Measurements from ENCODE around the gene C19orf38. TPM values are rescaled to one million over a fixed set of nuclear protein-coding genes. Genes with fewer than 3 reads are reported as not detected.
"Not testable (repeated sequence)": the region's sequence is repeated elsewhere in the genome, so short reads cannot be mapped to it uniquely, and the experiment has no call there.

Gene C19orf38
- total RNA-seq, 1 donor from 2014 or later: 0.62 TPM

DNA sequence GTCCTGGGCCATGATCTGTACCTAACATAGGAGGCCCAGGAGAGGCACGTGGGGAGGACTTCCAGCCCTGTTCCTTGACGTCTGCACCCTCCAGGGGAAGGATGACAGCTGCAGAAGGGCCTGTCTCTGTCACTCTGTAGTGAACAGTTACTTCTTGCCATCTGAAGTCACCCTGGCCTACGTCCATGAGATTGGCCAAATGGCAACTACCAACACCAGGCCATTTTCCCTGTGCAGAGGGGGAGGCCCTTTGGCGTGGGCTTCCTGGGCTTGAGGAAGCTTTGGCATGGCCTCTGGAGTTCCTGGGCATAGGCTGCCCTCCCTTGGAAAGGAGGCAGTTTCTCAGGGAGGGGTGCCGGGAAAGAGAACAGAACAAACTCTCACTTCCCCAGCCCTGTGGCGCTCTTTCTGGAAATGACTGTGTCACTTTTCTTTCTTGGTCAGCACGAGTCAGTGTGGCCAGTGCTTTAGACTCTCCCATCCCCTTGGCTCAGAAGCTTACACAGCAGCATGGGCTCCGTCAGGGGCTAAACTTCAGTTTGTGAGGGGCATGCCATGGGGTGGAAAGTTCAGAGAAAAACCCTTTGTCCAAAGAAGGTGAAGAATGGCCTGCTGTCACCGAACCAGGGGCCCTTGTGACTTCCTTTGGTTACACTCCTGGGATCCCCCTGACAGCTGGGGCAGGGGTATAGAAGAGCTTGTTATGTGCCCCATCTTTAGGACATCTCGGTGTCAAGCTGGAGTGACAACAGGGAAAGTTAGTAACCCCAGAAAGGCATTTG lies 28.4 kb downstream of the C19orf38 start:
- peak overlapping the region; percentile 59 for H3K4me3 Mint-ChIP-seq
- no peaks in the 10 kb centered on the region for H3K27me3 Mint-ChIP-seq
- DNase-seq: no peak
- peak; percentile 62 for ATAC-seq (ENCODE audit: low read depth)
- peaks cover 4% of the 10 kb centered on the region for H3K36me3 Mint-ChIP-seq (ENCODE audit: low read depth)
- TF ChIP-seq, protein P1, sequence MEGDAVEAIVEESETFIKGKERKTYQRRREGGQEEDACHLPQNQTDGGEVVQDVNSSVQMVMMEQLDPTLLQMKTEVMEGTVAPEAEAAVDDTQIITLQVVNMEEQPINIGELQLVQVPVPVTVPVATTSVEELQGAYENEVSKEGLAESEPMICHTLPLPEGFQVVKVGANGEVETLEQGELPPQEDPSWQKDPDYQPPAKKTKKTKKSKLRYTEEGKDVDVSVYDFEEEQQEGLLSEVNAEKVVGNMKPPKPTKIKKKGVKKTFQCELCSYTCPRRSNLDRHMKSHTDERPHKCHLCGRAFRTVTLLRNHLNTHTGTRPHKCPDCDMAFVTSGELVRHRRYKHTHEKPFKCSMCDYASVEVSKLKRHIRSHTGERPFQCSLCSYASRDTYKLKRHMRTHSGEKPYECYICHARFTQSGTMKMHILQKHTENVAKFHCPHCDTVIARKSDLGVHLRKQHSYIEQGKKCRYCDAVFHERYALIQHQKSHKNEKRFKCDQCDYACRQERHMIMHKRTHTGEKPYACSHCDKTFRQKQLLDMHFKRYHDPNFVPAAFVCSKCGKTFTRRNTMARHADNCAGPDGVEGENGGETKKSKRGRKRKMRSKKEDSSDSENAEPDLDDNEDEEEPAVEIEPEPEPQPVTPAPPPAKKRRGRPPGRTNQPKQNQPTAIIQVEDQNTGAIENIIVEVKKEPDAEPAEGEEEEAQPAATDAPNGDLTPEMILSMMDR (IDR thresholded peaks at IDR 0.05): no peak
- no peaks in the 10 kb centered on the region for H3K9me3 Mint-ChIP-seq
- peaks cover 49% of the 10 kb centered on the region for H3K4me1 Mint-ChIP-seq
- intact Hi-C loops (cut with micrococcal nuclease): loop anchor here (10.0 kb wide), 2 partner anchors 312 to 772 kb away; partner anchors contain the start of genes ANGPTL6, CDKN2D, KRI1 and PPAN
- H3K27ac Mint-ChIP-seq: peak overlapping the region; percentile 84
- CTCF ChIA-PET: interaction anchor here (1.0 kb wide), 1 partner anchor 13 kb away, joined by 3 read pairs; no protein-coding TSS in a partner anchor
- POLR2A ChIA-PET: interaction anchor here (0.6 to 1.2 kb wide), 3 partner anchors 41 to 681 kb away, joined by 3 to 7 read pairs (median 3); partner anchors contain the start of gene TMED1

DNA sequence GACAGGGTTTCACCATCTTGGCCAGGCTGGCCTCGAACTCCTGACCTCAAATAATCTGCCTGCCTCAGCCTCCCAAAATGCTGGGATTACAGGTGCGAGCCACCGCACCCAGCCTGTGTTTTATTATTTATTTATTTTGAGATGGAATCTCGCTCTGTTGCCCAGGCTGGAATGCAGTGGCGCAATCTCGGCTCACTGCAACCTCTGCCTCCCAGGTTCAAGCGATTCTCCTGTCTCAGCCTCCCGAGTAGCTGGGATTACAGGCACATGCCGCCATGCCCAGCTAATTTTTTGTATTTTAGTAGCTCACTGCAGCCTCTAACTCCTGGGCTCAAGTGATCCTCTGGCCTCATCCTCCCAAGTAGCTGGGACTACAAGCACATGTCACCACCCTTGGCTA lies 29.4 kb downstream of the C19orf38 start:
- POLR2A ChIA-PET: interaction anchor here (1.0 to 1.2 kb wide), 2 partner anchors 42 to 146 kb away, joined by 3 to 7 read pairs; partner anchors contain the start of gene TMED1
- peak overlapping the region; percentile 55 for H3K4me3 Mint-ChIP-seq
- H3K9me3 Mint-ChIP-seq; DNase-seq; H3K27me3 Mint-ChIP-seq; H3K36me3 Mint-ChIP-seq (ENCODE audit: low read depth); CTCF ChIA-PET; ATAC-seq (ENCODE audit: low read depth): not testable (repeated sequence)
- H3K27ac Mint-ChIP-seq: peak overlapping the region; percentile 84
- intact Hi-C loops (cut with micrococcal nuclease): loop anchor here (1.0 to 10.0 kb wide), 4 partner anchors 51 to 773 kb away; partner anchors contain the start of genes ANGPTL6, CDKN2D, KRI1 and ODAD3
- peaks cover 45% of the 10 kb centered on the region for H3K4me1 Mint-ChIP-seq

DNA sequence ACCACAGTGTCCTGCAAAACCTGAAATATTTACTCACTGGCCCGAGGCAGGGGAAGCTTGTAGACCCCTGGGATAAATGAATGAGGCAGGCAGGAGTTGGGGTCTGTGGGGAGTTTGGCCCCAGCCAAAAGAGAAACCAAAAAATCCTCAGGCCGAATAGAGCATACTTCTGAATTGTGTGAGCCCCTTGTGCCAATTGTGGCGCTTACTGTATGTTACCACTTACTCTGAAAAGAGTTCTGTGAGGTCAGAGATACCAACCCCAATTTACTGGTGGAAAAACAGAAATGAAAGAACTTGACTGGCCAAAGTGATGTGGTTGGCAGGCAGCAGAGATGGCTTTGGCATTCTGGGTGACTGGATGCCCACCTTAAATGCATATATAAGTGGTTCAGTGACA lies 30.0 kb downstream of the C19orf38 start:
- Mint-ChIP-seq H3K4me3 (peak overlapping the region; percentile 55), H3K27me3 (no peaks in the 10 kb centered on the region), H3K9me3 (no peaks in the 10 kb centered on the region), H3K4me1 (peaks cover 39% of the 10 kb centered on the region), H3K36me3 (ENCODE audit: low read depth) (peaks cover 4% of the 10 kb centered on the region), H3K27ac (peak overlapping the region; percentile 84)
- intact Hi-C loops (cut with micrococcal nuclease): loop anchor here (1.0 to 10.0 kb wide), 4 partner anchors 50 to 773 kb away; partner anchors contain the start of genes ANGPTL6, CDKN2D, KRI1 and ODAD3
- POLR2A ChIA-PET: interaction anchor here (0.6 to 1.2 kb wide), 2 partner anchors 123 to 147 kb away, joined by 3 to 6 read pairs; no protein-coding TSS in a partner anchor
- CTCF ChIA-PET: no interaction called here
- TF ChIP-seq, protein P1 (IDR thresholded peaks at IDR 0.05): no peak
- DNase-seq: no peak
- peak; percentile 13 for ATAC-seq (ENCODE audit: low read depth)

DNA sequence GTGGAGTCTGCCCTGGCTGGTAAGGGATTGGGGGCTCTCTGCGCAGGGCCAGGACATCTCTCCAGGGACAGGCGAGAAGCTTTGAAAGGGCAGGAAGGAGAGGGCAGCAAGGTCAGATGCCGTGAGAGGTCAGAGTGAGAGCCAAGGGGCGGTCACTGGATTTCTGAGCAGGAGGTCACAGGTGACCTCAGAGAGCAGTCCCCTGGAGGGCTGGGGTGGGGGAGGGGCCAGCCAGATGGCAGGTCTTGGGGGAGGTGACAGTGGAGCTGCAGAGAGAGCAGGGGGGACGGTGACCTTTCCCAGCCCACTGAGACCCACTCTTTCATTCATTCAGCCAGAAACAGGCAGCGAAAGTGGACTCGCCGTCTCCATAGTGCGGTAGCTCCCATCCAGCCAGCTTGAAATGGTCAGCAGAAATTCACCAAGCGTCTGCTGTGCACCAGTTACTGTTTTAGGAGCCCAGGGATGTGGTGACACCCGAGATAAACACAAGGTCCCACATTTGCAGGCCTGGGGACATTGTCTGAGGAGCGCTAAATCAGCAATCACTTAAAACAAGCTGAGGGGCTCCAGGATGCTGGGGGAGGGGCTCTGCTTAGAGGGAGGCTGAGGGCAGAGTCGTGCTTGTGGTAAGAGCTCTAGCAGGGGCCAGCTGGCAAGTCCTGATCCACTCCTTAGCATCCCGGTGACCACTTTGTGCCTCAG lies 33.3 kb downstream of the C19orf38 start:
- Mint-ChIP-seq H3K4me1 (peaks cover 28% of the 10 kb centered on the region), H3K27me3 (no peaks in the 10 kb centered on the region), H3K4me3 (no peak overlapping the region), H3K9me3 (no peaks in the 10 kb centered on the region), H3K27ac (no peak overlapping the region), H3K36me3 (ENCODE audit: low read depth) (peaks cover 3% of the 10 kb centered on the region)
- CTCF ChIA-PET: no interaction called here
- intact Hi-C loops (cut with micrococcal nuclease): no loop called here
- POLR2A ChIA-PET: interaction anchor here (0.5 to 0.7 kb wide), 2 partner anchors 12 to 918 kb away, joined by 3 read pairs; no protein-coding TSS in a partner anchor
- DNase-seq (no peak), ATAC-seq (ENCODE audit: low read depth) (no peak)
- TF ChIP-seq, protein P1 (IDR thresholded peaks at IDR 0.05): no peak

DNA sequence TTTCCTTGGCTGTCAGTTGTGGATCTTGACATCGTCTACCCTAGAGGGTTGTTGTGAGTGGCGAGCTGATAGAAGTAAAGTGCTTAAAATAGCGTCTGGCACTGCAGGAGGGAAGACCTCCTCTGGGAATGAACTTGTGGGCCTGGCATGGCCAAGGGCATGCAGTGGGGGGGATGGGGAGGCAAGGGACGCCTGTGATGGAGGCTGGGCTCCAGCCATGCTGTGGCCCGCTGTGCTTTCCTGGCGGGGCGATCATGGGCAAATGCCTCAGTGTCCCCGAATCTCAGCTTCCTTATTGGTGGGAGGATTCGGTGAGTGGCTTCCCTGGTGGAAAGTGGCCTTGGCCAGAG lies 33.9 kb downstream of the C19orf38 start:
- CTCF ChIA-PET: no interaction called here
- no peaks in the 10 kb centered on the region for H3K27me3 Mint-ChIP-seq
- no peak for DNase-seq
- no peak for ATAC-seq (ENCODE audit: low read depth)
- peaks cover 22% of the 10 kb centered on the region for H3K4me1 Mint-ChIP-seq
- no peak overlapping the region for H3K4me3 Mint-ChIP-seq
- no peak overlapping the region for H3K27ac Mint-ChIP-seq
- peaks cover 3% of the 10 kb centered on the region for H3K36me3 Mint-ChIP-seq (ENCODE audit: low read depth)
- intact Hi-C loops (cut with micrococcal nuclease): no loop called here
- POLR2A ChIA-PET: interaction anchor here (0.5 kb wide), 1 partner anchor 917 kb away, joined by 3 read pairs; no protein-coding TSS in a partner anchor
- TF ChIP-seq, protein P1 (IDR thresholded peaks at IDR 0.05): no peak
- H3K9me3 Mint-ChIP-seq: no peaks in the 10 kb centered on the region
